WTC11 (cell line): ENCODE measurements around the gene UBE2F. TPM values are rescaled to one million over a fixed set of nuclear protein-coding genes. Genes with fewer than 3 reads are reported as not detected.

Experiments
- ATAC-seq: fragments of 200-7000 bp; cut with Tn5 transposase; 2 replicates; pipeline ENCODE4 v1.10.0; 2021; ENCODE audit warnings: mild to moderate bottlenecking, moderate library complexity
- CTCF ChIA-PET: fragments of 300-600 bp; sonication (Branson Sonifier 250); formaldehyde crosslinking; loops from one replicate; lab custom pipeline; 2021; ENCODE audit warnings: antibody characterized with exemption; lab: Charles Lee
- POLR2A ChIA-PET: fragments of 350-600 bp; sonication (Branson Sonifier 250); formaldehyde crosslinking; loops from one replicate; lab custom pipeline; 2021; ENCODE audit warnings: antibody characterized with exemption; lab: Charles Lee
- DNase-seq: peaks from one replicate; pipeline ENCODE4 v3.0.0; 2021; ENCODE audit warnings: low spot score
- H3K27ac Mint-ChIP-seq: 2 replicates; pipeline ENCODE4 v1.8.0; 2021; ENCODE audit warnings: mixed read lengths
- H3K27me3 Mint-ChIP-seq: 2 replicates; pipeline ENCODE4 v1.8.0; 2021; ENCODE audit warnings: low read depth, mild to moderate bottlenecking, moderate library complexity, mixed read lengths
- H3K36me3 Mint-ChIP-seq: 2 replicates; pipeline ENCODE4 v1.8.0; 2021; ENCODE audit warnings: mixed read lengths
- H3K4me1 Mint-ChIP-seq: 2 replicates; pipeline ENCODE4 v1.8.0; 2022; ENCODE audit warnings: mixed read lengths
- H3K4me3 Mint-ChIP-seq: 2 replicates; pipeline ENCODE4 v1.8.0; 2021; ENCODE audit warnings: mild to moderate bottlenecking, moderate library complexity, mixed read lengths
- H3K9me3 Mint-ChIP-seq: 2 replicates; pipeline ENCODE4 v1.8.0; 2021; ENCODE audit warnings: mixed read lengths
- CREB1 ChIP-seq: sonication (generic); formaldehyde crosslinking; IDR thresholded peaks from 2 replicates; pipeline ENCODE4 v1.8.0; 2023; ENCODE audit warnings: mild to moderate bottlenecking, missing genetic modification reagents
- FOXJ3 ChIP-seq: sonication (generic); formaldehyde crosslinking; IDR thresholded peaks from 2 replicates; pipeline ENCODE4 v1.9.0; 2021; ENCODE audit warnings: missing genetic modification reagents, mild to moderate bottlenecking, borderline replicate concordance
- FOXP1 ChIP-seq: sonication (generic); formaldehyde crosslinking; IDR thresholded peaks from 2 replicates; pipeline ENCODE4 v1.8.0; 2022; ENCODE audit warnings: missing genetic modification reagents, mild to moderate bottlenecking, moderate library complexity, borderline replicate concordance
- HMGA2 ChIP-seq: fragments of 250-450 bp; sonication (Bioruptor Pico); IDR thresholded peaks from 2 replicates; pipeline ENCODE4 v1.4.0; 2021; ENCODE audit warnings: mild to moderate bottlenecking, moderate library complexity
- NR1H2 ChIP-seq: sonication (generic); formaldehyde crosslinking; IDR thresholded peaks from 2 replicates; pipeline ENCODE4 v1.9.0; 2021; ENCODE audit warnings: mild to moderate bottlenecking, moderate library complexity, missing genetic modification reagents
- PRRX2 ChIP-seq: fragments of 250-450 bp; sonication (Bioruptor Pico); IDR thresholded peaks from 2 replicates; pipeline ENCODE4 v1.8.0; 2021; ENCODE audit warnings: mild to moderate bottlenecking
- SMAD3 ChIP-seq: sonication (generic); formaldehyde crosslinking; IDR thresholded peaks from 2 replicates; pipeline ENCODE4 v1.8.0; 2022; ENCODE audit warnings: missing genetic modification reagents, mild to moderate bottlenecking, borderline replicate concordance
- SP1 ChIP-seq: sonication (generic); formaldehyde crosslinking; conservative IDR thresholded peaks from 2 replicates; pipeline ENCODE4 v1.8.1; 2022; ENCODE audit warnings: missing genetic modification reagents
- TP53 ChIP-seq: sonication (generic); formaldehyde crosslinking; IDR thresholded peaks from 2 replicates; pipeline ENCODE4 v1.8.1; 2023; ENCODE audit warnings: mild to moderate bottlenecking, missing genetic modification reagents
- ZBTB21 ChIP-seq: sonication (generic); formaldehyde crosslinking; IDR thresholded peaks from 2 replicates; pipeline ENCODE4 v1.8.1; 2023; ENCODE audit warnings: mild to moderate bottlenecking, missing genetic modification reagents, borderline replicate concordance
- ZNF317 ChIP-seq: sonication (generic); formaldehyde crosslinking; IDR thresholded peaks from 2 replicates; pipeline ENCODE4 v1.8.1; 2023; ENCODE audit warnings: low read depth, mild to moderate bottlenecking, moderate library complexity, missing genetic modification reagents, borderline replicate concordance
- total RNA-seq: library from RNA; stranded (reverse); gene quantifications from 3 replicates; pipeline ENCODE4 v1.2.3, GENCODE V29; 2021
- TF ChIP-seq, protein P1 (sequence below): sonication (generic); formaldehyde crosslinking; IDR thresholded peaks from 2 replicates; pipeline ENCODE4 v1.8.0; 2022; ENCODE audit warnings: missing genetic modification reagents
- TF ChIP-seq, protein P2 (sequence below): sonication (generic); formaldehyde crosslinking; IDR thresholded peaks from 2 replicates; pipeline ENCODE4 v1.8.1; 2022; ENCODE audit warnings: mild to moderate bottlenecking, missing genetic modification reagents, moderate library complexity, borderline replicate concordance
- TF ChIP-seq, protein P3 (sequence below): sonication (generic); formaldehyde crosslinking; IDR thresholded peaks from 2 replicates; pipeline ENCODE4 v1.8.0; 2023; ENCODE audit warnings: missing genetic modification reagents
- TF ChIP-seq, protein P4 (sequence below): sonication (generic); formaldehyde crosslinking; IDR thresholded peaks from 2 replicates; pipeline ENCODE4 v1.8.0; 2022; ENCODE audit warnings: mild to moderate bottlenecking, missing genetic modification reagents
- TF ChIP-seq, protein P5 (sequence below): sonication (generic); formaldehyde crosslinking; IDR thresholded peaks from 2 replicates; pipeline ENCODE4 v1.8.1; 2023; ENCODE audit warnings: mild to moderate bottlenecking, missing genetic modification reagents, moderate library complexity
- TF ChIP-seq, protein P6 (sequence below): sonication (generic); formaldehyde crosslinking; IDR thresholded peaks from 2 replicates; pipeline ENCODE4 v1.8.1; 2023; ENCODE audit warnings: mild to moderate bottlenecking, moderate library complexity, missing genetic modification reagents
- TF ChIP-seq, protein P7 (sequence below): sonication (generic); formaldehyde crosslinking; IDR thresholded peaks from 2 replicates; pipeline ENCODE4 v1.8.1; 2023; ENCODE audit warnings: mild to moderate bottlenecking, missing genetic modification reagents, borderline replicate concordance
- TF ChIP-seq, protein P8 (sequence below): fragments of 250-450 bp; sonication (Bioruptor Pico); IDR thresholded peaks from 2 replicates; pipeline ENCODE4 v1.9.0; 2021; ENCODE audit warnings: mild to moderate bottlenecking, borderline replicate concordance

Gene UBE2F
- total RNA-seq, 1 experiment from 2014 or later = 49.5 TPM

DNA sequence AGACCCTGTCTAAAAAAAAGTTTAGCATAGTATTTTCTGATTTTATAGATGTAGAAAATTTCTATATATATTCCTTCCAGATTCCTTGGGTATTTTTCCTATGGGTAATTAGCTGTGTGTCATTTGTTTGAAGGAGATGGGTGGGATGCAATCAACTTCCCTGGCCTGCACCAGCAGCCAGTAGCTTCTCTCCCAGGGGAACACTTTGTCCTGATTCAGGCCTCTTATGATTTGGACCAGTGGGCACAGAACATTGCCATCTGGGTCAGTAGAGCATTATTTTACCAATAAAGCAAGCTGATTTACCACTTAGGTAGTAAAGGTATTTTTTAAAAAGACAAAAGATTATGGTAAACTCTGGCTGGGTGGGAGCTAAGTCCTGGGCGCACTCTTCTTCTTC, 26.9 kb downstream of the UBE2F start:
- DNase-seq = no peak
- ChIA-PET CTCF (no interaction called here), POLR2A (interaction anchor here (0.6 kb wide), 2 partner anchors 149 to 306 kb away, joined by 5 read pairs; no protein-coding TSS in a partner anchor)
- Mint-ChIP-seq H3K9me3 (no peaks in the 10 kb centered on the region), H3K4me1 (no peaks in the 10 kb centered on the region), H3K27me3 (no peaks in the 10 kb centered on the region), H3K27ac (no peak overlapping the region), H3K36me3 (peaks cover 26% of the 10 kb centered on the region), H3K4me3 (no peak overlapping the region)
- TF ChIP-seq SP1 (no peak), PRRX2 (CRISPR knock-in tag) (no peak), HMGA2 (CRISPR knock-in tag) (no peak), ZBTB21 (CRISPR knock-in tag) (no peak), CREB1 (CRISPR knock-in tag) (no peak), TP53 (CRISPR knock-in tag) (no peak), ZNF317 (CRISPR knock-in tag) (no peak), FOXJ3 (no peak), FOXP1 (CRISPR knock-in tag) (no peak), SMAD3 (no peak), NR1H2 (CRISPR knock-in tag) (no peak)
- TF ChIP-seq, protein P1, sequence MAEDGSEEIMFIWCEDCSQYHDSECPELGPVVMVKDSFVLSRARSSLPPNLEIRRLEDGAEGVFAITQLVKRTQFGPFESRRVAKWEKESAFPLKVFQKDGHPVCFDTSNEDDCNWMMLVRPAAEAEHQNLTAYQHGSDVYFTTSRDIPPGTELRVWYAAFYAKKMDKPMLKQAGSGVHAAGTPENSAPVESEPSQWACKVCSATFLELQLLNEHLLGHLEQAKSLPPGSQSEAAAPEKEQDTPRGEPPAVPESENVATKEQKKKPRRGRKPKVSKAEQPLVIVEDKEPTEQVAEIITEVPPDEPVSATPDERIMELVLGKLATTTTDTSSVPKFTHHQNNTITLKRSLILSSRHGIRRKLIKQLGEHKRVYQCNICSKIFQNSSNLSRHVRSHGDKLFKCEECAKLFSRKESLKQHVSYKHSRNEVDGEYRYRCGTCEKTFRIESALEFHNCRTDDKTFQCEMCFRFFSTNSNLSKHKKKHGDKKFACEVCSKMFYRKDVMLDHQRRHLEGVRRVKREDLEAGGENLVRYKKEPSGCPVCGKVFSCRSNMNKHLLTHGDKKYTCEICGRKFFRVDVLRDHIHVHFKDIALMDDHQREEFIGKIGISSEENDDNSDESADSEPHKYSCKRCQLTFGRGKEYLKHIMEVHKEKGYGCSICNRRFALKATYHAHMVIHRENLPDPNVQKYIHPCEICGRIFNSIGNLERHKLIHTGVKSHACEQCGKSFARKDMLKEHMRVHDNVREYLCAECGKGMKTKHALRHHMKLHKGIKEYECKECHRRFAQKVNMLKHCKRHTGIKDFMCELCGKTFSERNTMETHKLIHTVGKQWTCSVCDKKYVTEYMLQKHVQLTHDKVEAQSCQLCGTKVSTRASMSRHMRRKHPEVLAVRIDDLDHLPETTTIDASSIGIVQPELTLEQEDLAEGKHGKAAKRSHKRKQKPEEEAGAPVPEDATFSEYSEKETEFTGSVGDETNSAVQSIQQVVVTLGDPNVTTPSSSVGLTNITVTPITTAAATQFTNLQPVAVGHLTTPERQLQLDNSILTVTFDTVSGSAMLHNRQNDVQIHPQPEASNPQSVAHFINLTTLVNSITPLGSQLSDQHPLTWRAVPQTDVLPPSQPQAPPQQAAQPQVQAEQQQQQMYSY (CRISPR knock-in tag) = no peak
- TF ChIP-seq, protein P2, sequence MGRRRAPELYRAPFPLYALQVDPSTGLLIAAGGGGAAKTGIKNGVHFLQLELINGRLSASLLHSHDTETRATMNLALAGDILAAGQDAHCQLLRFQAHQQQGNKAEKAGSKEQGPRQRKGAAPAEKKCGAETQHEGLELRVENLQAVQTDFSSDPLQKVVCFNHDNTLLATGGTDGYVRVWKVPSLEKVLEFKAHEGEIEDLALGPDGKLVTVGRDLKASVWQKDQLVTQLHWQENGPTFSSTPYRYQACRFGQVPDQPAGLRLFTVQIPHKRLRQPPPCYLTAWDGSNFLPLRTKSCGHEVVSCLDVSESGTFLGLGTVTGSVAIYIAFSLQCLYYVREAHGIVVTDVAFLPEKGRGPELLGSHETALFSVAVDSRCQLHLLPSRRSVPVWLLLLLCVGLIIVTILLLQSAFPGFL (CRISPR knock-in tag) = no peak
- TF ChIP-seq, protein P3, sequence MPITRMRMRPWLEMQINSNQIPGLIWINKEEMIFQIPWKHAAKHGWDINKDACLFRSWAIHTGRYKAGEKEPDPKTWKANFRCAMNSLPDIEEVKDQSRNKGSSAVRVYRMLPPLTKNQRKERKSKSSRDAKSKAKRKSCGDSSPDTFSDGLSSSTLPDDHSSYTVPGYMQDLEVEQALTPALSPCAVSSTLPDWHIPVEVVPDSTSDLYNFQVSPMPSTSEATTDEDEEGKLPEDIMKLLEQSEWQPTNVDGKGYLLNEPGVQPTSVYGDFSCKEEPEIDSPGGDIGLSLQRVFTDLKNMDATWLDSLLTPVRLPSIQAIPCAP = no peak
- TF ChIP-seq, protein P4, sequence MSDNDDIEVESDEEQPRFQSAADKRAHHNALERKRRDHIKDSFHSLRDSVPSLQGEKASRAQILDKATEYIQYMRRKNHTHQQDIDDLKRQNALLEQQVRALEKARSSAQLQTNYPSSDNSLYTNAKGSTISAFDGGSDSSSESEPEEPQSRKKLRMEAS (CRISPR knock-in tag) = no peak
- TF ChIP-seq, protein P5, sequence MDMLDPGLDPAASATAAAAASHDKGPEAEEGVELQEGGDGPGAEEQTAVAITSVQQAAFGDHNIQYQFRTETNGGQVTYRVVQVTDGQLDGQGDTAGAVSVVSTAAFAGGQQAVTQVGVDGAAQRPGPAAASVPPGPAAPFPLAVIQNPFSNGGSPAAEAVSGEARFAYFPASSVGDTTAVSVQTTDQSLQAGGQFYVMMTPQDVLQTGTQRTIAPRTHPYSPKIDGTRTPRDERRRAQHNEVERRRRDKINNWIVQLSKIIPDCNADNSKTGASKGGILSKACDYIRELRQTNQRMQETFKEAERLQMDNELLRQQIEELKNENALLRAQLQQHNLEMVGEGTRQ (CRISPR knock-in tag) = no peak
- no peak for ATAC-seq

DNA sequence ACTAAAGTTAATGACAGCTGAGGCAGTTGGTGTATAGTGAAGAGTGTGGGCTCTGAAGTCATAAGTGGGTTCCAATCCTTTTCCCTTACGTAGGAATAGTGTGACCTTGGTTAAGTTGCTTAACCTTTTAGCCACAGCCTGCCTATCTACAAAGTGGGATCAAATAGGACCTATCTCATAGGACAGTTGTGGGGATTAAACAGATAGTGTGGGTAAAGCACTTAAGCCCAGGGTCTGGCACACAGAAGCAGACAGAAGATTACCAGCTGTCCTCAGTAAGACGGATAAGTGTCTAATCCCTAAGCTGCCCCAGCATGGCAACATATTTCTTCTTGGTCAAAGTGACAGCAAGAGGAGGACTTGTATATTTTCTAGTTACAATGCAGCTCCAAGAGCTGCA, 28.2 kb downstream of the UBE2F start:
- CTCF ChIA-PET = interaction anchor here (0.8 kb wide), 1 partner anchor 72 kb away, joined by 3 read pairs; no protein-coding TSS in a partner anchor
- Mint-ChIP-seq H3K4me1 (no peaks in the 10 kb centered on the region), H3K4me3 (no peak overlapping the region), H3K9me3 (peaks cover 4% of the 10 kb centered on the region), H3K27me3 (no peaks in the 10 kb centered on the region), H3K27ac (no peak overlapping the region), H3K36me3 (peaks cover 30% of the 10 kb centered on the region)
- no peak for DNase-seq
- ATAC-seq = no peak
- POLR2A ChIA-PET = no interaction called here
- TF ChIP-seq, protein P6, sequence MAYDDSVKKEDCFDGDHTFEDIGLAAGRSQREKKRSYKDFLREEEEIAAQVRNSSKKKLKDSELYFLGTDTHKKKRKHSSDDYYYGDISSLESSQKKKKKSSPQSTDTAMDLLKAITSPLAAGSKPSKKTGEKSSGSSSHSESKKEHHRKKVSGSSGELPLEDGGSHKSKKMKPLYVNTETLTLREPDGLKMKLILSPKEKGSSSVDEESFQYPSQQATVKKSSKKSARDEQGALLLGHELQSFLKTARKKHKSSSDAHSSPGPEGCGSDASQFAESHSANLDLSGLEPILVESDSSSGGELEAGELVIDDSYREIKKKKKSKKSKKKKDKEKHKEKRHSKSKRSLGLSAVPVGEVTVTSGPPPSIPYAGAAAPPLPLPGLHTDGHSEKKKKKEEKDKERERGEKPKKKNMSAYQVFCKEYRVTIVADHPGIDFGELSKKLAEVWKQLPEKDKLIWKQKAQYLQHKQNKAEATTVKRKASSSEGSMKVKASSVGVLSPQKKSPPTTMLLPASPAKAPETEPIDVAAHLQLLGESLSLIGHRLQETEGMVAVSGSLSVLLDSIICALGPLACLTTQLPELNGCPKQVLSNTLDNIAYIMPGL (CRISPR knock-in tag) = no peak
- no peak for TF ChIP-seq HMGA2 (CRISPR knock-in tag)
- TF ChIP-seq, protein P7, sequence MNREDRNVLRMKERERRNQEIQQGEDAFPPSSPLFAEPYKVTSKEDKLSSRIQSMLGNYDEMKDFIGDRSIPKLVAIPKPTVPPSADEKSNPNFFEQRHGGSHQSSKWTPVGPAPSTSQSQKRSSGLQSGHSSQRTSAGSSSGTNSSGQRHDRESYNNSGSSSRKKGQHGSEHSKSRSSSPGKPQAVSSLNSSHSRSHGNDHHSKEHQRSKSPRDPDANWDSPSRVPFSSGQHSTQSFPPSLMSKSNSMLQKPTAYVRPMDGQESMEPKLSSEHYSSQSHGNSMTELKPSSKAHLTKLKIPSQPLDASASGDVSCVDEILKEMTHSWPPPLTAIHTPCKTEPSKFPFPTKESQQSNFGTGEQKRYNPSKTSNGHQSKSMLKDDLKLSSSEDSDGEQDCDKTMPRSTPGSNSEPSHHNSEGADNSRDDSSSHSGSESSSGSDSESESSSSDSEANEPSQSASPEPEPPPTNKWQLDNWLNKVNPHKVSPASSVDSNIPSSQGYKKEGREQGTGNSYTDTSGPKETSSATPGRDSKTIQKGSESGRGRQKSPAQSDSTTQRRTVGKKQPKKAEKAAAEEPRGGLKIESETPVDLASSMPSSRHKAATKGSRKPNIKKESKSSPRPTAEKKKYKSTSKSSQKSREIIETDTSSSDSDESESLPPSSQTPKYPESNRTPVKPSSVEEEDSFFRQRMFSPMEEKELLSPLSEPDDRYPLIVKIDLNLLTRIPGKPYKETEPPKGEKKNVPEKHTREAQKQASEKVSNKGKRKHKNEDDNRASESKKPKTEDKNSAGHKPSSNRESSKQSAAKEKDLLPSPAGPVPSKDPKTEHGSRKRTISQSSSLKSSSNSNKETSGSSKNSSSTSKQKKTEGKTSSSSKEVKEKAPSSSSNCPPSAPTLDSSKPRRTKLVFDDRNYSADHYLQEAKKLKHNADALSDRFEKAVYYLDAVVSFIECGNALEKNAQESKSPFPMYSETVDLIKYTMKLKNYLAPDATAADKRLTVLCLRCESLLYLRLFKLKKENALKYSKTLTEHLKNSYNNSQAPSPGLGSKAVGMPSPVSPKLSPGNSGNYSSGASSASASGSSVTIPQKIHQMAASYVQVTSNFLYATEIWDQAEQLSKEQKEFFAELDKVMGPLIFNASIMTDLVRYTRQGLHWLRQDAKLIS (CRISPR knock-in tag) = no peak
- TF ChIP-seq, protein P8, sequence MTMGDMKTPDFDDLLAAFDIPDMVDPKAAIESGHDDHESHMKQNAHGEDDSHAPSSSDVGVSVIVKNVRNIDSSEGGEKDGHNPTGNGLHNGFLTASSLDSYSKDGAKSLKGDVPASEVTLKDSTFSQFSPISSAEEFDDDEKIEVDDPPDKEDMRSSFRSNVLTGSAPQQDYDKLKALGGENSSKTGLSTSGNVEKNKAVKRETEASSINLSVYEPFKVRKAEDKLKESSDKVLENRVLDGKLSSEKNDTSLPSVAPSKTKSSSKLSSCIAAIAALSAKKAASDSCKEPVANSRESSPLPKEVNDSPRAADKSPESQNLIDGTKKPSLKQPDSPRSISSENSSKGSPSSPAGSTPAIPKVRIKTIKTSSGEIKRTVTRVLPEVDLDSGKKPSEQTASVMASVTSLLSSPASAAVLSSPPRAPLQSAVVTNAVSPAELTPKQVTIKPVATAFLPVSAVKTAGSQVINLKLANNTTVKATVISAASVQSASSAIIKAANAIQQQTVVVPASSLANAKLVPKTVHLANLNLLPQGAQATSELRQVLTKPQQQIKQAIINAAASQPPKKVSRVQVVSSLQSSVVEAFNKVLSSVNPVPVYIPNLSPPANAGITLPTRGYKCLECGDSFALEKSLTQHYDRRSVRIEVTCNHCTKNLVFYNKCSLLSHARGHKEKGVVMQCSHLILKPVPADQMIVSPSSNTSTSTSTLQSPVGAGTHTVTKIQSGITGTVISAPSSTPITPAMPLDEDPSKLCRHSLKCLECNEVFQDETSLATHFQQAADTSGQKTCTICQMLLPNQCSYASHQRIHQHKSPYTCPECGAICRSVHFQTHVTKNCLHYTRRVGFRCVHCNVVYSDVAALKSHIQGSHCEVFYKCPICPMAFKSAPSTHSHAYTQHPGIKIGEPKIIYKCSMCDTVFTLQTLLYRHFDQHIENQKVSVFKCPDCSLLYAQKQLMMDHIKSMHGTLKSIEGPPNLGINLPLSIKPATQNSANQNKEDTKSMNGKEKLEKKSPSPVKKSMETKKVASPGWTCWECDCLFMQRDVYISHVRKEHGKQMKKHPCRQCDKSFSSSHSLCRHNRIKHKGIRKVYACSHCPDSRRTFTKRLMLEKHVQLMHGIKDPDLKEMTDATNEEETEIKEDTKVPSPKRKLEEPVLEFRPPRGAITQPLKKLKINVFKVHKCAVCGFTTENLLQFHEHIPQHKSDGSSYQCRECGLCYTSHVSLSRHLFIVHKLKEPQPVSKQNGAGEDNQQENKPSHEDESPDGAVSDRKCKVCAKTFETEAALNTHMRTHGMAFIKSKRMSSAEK (CRISPR knock-in tag) = no peak
